ENCODE measurements around the gene SZT2.

The SZT2 gene

DNA sequence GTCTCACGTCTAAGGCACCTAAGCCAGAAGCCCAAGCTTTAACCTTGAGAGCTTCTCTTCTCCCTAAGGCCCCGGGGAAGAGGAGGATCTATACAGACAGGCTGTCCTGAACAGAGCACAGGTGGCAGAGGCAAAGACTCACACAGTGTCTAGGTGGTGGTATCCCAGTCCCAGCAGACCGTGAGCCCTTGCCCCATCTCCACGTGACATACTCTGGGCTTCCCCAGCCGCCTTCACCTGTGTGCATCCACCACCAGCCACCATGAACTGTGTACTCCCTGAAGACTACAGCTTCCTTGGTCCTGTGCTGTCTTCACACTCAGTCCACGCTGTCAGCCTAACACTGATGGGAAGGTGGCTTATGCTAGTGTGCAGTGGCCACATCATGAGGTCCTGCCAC is 31.7 kb downstream of the SZT2 start:
- TF ChIP-seq GATA3 (IDR thresholded peaks at IDR 0.05; ENCODE audit: low read depth, low read length) (no peak), GATA2 (IDR thresholded peaks at IDR 0.05; ENCODE audit: low read depth, low read length) (no peak)

DNA sequence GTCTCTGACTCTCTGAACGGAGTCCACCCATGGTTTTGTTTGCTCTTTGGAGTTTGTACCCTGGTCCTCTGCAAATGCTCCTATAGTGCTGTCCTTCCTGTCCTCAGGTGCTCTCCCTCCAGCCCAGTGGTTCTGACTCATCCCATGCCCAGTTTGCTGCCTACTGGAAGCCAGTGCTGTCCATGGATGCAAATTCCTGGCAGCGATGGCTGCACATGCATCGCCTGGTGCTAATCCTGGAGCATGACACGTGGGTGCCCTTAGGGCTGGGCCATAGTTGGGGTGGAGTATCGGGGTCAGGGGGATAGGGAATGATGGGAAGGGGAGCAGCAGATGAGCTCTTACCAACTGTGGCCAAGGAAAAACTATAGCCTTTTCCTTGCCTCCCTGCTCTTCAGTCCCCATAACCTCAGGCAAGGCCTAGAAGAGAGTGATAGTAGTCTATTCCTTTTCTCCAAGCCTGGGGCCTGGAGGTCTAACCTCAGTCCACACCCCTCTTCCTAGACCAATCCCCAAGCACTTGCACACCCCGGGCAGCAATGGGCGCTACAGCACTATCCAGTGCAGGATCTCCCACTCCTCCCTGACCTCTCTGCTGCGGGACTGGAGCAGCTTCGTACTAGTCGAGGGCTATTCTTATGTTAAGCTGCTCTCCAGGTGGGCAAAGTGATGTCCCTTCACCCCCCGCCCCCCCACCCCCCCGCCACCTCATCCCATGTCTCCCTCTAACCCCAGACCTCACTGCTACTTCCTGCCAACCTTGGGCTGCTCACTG is 32.5 kb downstream of the SZT2 start:
- TF ChIP-seq GATA3 (IDR thresholded peaks at IDR 0.05; ENCODE audit: low read depth, low read length), result no peak
- no peak for TF ChIP-seq GATA2 (IDR thresholded peaks at IDR 0.05; ENCODE audit: low read depth, low read length)

DNA sequence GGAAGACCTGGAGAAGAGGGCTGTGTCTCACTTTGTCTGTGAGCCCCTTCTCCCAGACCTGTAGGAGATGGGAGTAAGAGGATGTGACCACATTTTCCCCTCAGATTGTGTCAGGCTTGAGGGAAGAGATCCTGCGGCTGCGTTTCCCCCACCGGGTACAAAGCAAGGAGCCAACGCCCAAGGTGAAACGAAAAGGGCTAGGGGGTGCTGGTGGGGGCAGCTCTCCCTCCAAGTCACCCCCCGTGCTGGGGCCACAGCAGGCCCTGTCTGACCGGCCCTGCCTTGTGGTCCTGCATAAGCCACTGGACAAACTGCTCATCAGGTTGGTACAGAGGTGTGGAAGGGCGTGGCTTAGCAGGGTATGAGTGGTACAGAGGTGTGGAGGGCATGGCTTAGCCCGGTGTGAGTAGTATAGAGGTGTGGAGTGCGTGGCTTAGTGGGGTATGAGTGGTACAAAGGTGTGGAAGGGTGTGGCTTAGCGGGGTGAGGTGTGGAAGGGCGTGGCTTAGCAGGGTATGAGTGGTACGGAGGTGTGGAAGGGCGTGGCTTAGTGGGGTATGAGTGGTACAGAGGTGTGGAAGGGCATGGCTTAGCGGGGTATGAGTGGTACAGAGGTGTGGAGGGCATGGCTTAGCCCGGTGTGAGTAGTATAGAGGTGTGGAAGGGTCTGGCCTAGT is 33.4 kb downstream of the SZT2 start:
- TF ChIP-seq GATA2 (IDR thresholded peaks at IDR 0.05; ENCODE audit: low read depth, low read length) (no peak), GATA3 (IDR thresholded peaks at IDR 0.05; ENCODE audit: low read depth, low read length) (no peak)

DNA sequence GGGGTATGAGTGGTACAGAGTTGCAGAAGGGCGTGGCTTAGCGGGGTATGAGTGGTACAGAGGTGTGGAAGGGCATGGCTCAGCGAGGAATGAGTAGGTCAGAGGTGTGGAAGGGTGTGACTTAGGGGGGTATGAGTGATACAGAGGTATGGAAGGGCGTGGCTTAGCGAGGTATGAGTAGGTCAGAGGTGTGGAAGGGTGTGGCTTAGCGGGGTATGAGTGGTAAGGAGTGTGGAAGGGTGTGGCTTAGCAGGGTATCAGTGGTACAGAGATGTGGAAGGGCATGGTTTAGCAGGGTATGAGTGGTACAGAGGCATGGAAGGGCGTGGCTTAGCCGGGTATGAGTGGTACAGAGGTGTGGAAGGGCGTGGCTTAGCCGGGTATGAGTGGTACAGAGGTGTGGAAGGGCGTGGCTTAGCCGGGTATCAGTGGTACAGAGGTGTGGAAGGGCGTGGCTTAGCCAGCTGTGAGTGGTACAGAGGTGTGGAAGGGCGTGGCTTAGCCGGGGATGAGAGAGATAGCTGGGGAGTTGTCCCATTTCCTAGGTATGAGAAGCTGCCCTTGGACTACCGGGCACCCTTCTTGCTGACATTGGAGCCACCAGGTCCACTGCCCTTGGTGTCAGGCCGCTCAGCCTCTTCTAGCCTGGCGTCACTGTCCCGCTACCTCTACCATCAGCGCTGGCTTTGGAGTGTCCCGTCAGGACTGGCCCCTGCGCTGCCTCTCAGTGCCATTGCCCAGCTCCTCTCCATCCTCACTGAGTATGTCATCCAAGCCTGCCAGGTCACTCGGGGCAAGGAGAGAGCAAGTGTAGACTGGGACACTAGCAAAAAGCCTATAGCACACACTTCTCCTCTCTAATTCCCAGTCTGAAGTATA is 34.2 kb downstream of the SZT2 start:
- TF ChIP-seq GATA2 (IDR thresholded peaks at IDR 0.05; ENCODE audit: low read depth, low read length) (no peak), GATA3 (IDR thresholded peaks at IDR 0.05; ENCODE audit: low read depth, low read length) (no peak)

DNA sequence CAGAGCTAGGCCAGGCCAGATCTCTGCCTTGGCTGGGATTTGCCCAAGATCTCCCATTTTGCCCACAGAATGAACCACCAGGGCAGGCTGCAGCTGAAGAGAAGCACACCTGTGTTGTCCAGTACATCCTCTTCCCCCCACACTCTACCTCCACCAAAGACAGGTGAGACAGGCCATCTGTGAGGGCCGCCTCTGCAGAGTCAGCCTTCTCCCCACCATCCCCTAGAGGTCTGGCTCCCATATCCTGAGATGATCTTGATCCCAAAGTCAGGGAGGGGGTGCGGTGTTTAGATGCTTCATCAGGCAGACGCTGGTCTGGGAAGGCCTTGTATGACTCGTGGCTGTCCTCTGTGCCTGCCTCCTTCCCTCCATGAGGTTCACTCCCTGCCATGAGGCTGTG is 35.3 kb downstream of the SZT2 start:
- TF ChIP-seq GATA2 (IDR thresholded peaks at IDR 0.05; ENCODE audit: low read depth, low read length) (no peak), GATA3 (IDR thresholded peaks at IDR 0.05; ENCODE audit: low read depth, low read length) (no peak)

DNA sequence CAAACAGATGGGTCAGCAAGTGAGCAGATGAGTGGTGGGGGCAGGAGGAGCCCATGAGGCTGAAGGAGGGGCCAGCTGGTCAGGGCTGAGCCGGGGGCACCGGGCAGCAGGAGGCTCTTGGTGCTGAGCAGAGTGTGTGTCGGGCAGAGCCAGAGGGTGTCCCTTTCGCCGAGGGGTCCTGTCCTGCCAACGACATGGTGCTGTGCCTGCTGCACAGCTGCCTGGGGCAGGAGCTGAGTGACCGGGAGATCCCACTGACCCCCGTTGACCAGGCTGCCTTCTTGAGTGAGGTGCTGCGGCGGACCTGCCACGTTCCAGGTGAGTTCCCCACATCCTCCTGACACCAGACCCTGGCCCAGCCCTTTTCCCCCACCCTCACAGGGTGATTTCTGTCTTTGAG is 36.5 kb downstream of the SZT2 start:
- no peak for TF ChIP-seq GATA2 (IDR thresholded peaks at IDR 0.05; ENCODE audit: low read depth, low read length)
- TF ChIP-seq GATA3 (IDR thresholded peaks at IDR 0.05; ENCODE audit: low read depth, low read length), result no peak

DNA sequence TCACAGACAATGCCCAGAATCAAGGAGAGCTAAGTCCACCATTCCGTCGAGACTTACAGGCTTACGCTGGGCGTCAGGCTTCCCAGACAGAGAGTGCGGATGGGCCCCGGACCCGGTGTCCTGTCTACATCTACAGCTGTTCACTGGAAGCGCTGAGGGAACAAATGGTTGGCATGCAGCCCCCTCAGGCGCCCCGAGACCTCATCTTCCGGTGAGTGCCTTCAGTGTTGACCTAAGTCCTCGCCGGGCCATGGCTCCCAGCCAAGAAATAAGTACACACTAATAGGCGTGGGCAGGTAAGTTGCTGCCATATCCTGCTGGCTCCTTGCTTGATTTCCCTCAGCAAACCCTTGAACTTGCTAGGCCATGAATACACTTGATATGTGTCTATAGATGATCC is 37.8 kb downstream of the SZT2 start:
- TF ChIP-seq GATA2 (IDR thresholded peaks at IDR 0.05; ENCODE audit: low read depth, low read length) (no peak), GATA3 (IDR thresholded peaks at IDR 0.05; ENCODE audit: low read depth, low read length) (no peak)

DNA sequence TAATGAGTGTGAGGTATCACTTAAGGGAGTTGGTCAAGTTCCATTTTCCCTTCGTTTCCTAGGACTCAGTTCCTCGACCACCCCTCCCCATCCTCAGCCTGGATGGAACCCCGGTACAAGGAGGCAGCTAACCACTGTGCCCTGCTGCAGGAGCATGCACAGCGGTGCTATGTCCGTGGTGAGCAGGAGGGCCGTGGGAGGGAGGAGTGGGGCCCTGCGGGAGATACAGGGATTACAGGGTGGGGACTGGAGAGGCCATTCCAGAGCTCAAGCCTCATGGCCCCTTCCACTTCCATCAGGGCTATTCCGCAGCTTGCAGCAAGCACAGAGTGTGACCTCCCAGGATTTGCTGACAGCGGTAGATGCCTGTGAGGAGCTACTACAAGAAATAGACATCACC is 38.2 kb downstream of the SZT2 start:
- no peak for TF ChIP-seq GATA3 (IDR thresholded peaks at IDR 0.05; ENCODE audit: low read depth, low read length)
- TF ChIP-seq GATA2 (IDR thresholded peaks at IDR 0.05; ENCODE audit: low read depth, low read length), result no peak

DNA sequence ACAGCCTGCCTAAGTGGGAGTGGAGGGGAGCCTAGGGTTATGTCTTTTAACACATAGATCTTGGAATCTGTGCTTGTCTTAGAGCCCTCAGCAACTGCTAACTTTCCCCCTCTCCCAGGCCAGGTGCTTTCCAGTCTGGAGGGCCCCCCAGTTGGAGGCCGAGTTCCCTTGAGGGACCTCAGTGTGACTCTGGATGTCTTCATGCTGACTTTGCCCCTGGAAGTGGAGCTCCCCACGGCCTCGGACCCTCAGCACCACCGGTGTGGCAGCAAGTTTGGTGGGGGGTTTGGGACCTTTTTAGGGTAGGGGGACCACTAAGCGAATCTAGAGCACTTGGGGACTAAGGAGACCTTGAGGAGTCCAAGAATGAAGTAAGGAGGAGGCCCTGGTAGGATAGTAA is 41.1 kb downstream of the SZT2 start:
- TF ChIP-seq GATA2 (IDR thresholded peaks at IDR 0.05; ENCODE audit: low read depth, low read length), result no peak
- TF ChIP-seq GATA3 (IDR thresholded peaks at IDR 0.05; ENCODE audit: low read depth, low read length), result no peak

DNA sequence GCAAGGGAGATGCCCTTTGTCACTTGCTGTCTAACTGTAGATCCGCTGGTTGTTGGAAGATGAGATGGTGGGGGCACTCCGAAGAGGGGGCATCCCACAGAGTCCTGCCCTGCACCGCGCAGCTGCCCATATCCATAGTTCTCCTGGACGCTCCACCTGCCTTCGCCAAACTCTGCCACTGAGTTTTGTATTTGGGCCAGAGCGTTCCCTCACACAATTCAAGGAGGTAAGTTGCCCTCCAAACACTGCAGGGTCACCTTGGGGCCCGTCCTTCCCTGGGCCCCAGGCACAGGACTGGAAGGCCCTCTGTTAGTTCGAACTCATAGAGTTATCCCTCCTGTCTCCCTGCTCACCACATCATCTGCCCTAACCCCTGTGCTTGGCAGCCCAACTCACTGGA is 42.0 kb downstream of the SZT2 start:
- TF ChIP-seq GATA2 (IDR thresholded peaks at IDR 0.05; ENCODE audit: low read depth, low read length), result no peak
- TF ChIP-seq GATA3 (IDR thresholded peaks at IDR 0.05; ENCODE audit: low read depth, low read length), result no peak

DNA sequence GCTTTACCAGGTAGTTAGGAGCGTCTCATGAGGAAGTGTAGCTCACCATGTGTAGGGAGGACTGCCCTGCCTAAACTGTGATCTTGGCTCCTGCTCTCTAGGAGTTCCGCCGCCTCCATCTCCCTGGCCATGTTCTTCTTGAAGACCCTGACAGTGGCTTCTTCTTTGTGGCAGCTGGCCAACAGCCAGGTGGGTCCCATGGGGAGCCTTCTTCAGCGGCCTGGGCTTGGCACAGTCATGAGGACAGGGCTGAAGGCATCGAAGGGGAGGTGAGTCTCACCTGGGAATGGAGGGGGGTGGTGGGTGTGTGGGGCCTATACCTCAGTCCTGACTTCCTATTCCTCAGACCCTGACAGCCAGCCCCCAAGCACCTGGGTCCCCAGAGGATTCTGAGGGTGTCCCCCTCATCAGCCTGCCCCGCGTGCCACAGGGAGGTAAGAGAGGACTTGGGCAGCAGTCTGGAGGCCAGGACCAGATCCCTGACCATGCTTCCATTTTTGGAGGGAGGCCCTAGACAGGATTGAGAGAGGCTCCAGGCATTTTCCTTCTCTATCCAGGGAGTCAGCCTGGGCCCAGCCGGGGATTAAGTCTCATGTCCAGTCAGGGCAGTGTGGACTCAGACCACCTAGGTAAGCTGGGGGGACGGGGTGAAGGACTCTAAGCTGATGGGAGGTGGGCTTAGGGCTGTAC is 42.6 kb downstream of the SZT2 start:
- TF ChIP-seq GATA3 (IDR thresholded peaks at IDR 0.05; ENCODE audit: low read depth, low read length), result no peak
- no peak for TF ChIP-seq GATA2 (IDR thresholded peaks at IDR 0.05; ENCODE audit: low read depth, low read length)

DNA sequence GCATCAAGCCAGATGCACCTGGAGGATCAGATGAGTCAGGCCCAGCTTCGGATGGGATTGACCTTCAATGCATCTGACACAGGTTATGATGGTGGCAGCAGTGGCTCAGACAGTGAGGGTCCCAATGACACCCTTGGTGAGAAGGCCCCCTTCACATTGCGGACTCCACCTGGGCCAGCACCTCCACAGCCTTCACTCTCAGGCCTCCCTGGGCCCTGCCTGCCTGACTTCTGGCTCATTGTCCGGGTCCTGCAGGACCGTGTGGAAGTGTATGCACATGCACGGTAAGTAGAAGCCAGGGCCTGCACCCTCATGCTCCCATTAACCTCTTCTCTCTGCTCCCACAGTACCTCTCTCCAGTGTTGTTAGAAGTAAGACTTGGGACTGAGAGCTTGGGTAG is 43.2 kb downstream of the SZT2 start:
- TF ChIP-seq GATA3 (IDR thresholded peaks at IDR 0.05; ENCODE audit: low read depth, low read length) (no peak), GATA2 (IDR thresholded peaks at IDR 0.05; ENCODE audit: low read depth, low read length) (no peak)

DNA sequence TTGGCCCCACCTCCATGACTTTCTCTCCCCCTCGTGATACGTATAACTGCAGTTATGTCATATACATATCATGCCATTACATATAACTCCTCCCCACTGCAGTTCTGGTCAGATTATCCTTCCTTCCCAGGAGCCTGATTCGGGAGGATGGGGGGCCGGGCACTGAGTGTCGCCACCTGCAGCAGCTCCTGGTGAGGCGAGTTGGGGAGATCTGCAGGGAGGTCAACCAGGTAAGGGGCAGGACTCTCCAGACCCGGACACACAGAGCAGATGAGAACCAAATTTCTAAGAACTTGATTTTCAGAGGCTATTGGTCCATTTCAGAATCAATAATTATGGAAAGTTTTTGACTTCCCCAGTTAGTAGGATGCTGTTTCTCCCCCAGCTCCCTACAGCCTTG is 44.6 kb downstream of the SZT2 start:
- no peak for TF ChIP-seq GATA2 (IDR thresholded peaks at IDR 0.05; ENCODE audit: low read depth, low read length)
- TF ChIP-seq GATA3 (IDR thresholded peaks at IDR 0.05; ENCODE audit: low read depth, low read length), result no peak
